AG10803 (cell line): ENCODE results near the gene ELP4.

ENCODE experiments used
- DNase-seq: peaks from one replicate; pipeline ENCODE4 v3.0.0; 2010; ENCODE audit warnings: low read depth
- H3K4me3 ChIP-seq: 2 replicates; pipeline ENCODE4 v1.5.1; 2011; ENCODE audit warnings: mild to moderate bottlenecking, low read length, control low read depth
- CTCF ChIP-seq: conservative IDR thresholded peaks from 2 replicates; pipeline ENCODE4 v1.5.1; 2011; ENCODE audit warnings: mild to moderate bottlenecking, low read length, control low read depth, inconsistent platforms

ELP4 gene

GRCh38 chr11:31582697-31583096 is 73.1 kb downstream of the ELP4 start:
- DNase-seq: no peak
- no peak overlapping the region for H3K4me3 ChIP-seq
- no peak for TF ChIP-seq CTCF

DNA sequence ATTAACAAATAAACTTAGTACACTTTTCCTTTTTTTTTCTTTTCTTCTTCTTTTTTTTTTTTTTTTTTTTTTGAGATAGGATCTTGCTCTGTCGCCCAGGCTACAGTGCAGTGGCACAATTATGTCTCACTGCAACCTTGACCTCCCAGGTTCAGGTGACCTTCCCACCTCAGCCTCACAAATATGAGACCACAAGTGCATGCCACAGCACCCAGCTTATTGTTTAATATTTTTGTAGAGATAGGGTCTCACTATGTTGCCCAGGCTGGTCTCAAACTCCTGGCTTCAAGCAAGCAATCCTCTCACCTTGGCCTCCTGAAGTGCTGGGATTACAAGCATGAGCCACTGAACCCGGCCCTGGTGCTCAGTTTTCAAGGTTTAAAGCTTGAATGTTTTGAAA is 88.9 kb downstream of the ELP4 start:
- no peak for DNase-seq
- no peak for TF ChIP-seq CTCF
- H3K4me3 ChIP-seq: no peak overlapping the region

GRCh38 chr11:31601635-31602282 is 92.2 kb downstream of the ELP4 start:
- no peak for TF ChIP-seq CTCF
- no peak for DNase-seq

DNA sequence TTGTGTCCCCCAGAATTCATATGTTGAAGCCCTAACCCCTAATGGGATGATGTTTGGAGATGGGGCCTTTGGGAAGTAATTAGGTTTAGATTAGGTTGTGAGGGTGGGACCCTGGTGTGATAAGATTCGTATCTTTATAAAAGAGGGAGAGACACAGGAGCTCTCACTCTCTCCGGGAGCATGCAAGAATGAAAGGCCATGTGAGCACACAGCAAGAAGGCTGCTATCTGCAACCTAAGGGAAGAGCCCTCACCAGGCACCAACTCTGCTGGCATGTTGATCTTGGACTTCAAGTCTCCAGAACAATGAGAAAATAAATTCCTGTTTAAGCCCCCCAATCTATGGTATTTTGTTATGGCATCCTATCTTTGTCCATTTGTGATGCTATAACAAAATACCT is 97.3 kb downstream of the ELP4 start:
- TF ChIP-seq CTCF: no peak
- H3K4me3 ChIP-seq: no peak overlapping the region
- no peak for DNase-seq

More at GRCh38 chr11:31601635-31602282, 92.2 kb downstream of the ELP4 start:
- no peak overlapping the region for H3K4me3 ChIP-seq

GRCh38 chr11:31607914-31608313 is 98.3 kb downstream of the ELP4 start:
- no peak for TF ChIP-seq CTCF
- no peak overlapping the region for H3K4me3 ChIP-seq
- DNase-seq: no peak

DNA sequence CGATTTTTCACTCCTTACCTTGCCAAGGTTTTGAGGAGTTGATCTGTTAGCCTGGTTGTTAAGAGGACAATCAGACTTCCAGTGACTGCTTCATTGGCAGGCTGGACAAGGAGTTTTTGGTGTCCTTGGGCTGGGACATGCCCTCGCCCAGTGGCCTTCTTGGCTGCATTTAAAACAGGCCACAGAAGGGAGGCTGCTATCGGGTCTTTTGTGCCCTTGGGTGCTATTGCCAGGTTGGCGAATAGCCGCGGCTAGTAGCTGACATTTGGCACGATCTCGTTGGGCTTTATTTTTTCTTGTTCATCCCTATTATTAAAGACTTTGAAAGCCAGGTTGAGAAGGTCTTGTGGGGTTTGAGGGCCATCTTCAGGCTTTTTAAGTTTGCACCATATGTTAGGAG is 99.4 kb downstream of the ELP4 start:
- H3K4me3 ChIP-seq: no peak overlapping the region
- no peak for DNase-seq
- TF ChIP-seq CTCF: no peak

GRCh38 chr11:31610544-31610943 is 101.0 kb downstream of the ELP4 start:
- DNase-seq: no peak
- no peak for TF ChIP-seq CTCF
- H3K4me3 ChIP-seq: no peak overlapping the region
